H1 (cell line): Measurements from ENCODE around the gene PTPRD. TPM values are rescaled to one million over a fixed set of nuclear protein-coding genes. Genes with fewer than 3 reads are reported as not detected.

Experiments used
- CTCF ChIA-PET: fragments of 300-600 bp; sonication (Branson Sonifier 250); formaldehyde crosslinking; loops from one replicate; lab custom pipeline; 2021; ENCODE audit not compliant: partially characterized antibody; lab: Charles Lee
- POLR2A ChIA-PET: fragments of 300-600 bp; sonication (Branson Sonifier 250); formaldehyde crosslinking; loops from one replicate; lab custom pipeline; 2021; ENCODE audit warnings: inconsistent platforms; ENCODE audit not compliant: partially characterized antibody; lab: Charles Lee
- DNase-seq, 2 experiments: peaks; one replicate each; pipeline versions ENCODE4 v3.0.0 to v3.0.0-alpha.2; 2010 to 2022; ENCODE audit warnings: low spot score in 2 of 2, low read depth in 1 of 2, mixed read lengths in 1 of 2
- FAIRE-seq: peaks from 2 replicates; lab custom pipeline; 2011; peaks lifted over from hg19 to GRCh38; lab: Jason Lieb, UNC
- H2AFZ ChIP-seq: 2 replicates; pipeline ENCODE4 v1.8.1; 2012; ENCODE audit warnings: low read length, inconsistent platforms
- H2AK5ac ChIP-seq: 2 replicates; pipeline ENCODE4 v1.6.1; 2013; ENCODE audit warnings: low read depth, low read length
- H2BK120ac ChIP-seq: replicated peaks from 2 replicates; pipeline ENCODE3; 2013; ENCODE audit warnings: low read depth, low read length, inconsistent platforms
- H2BK12ac ChIP-seq: 2 replicates; pipeline ENCODE4 v1.6.1; 2013; ENCODE audit warnings: low read depth, low read length
- H2BK15ac ChIP-seq: 2 replicates; pipeline ENCODE4 v1.6.1; 2013; ENCODE audit warnings: low read length
- H2BK20ac ChIP-seq: 2 replicates; pipeline ENCODE4 v1.6.1; 2013; ENCODE audit warnings: low read length
- H2BK5ac ChIP-seq: 2 replicates; pipeline ENCODE4 v1.6.1; 2013; ENCODE audit warnings: low read depth, low read length
- H3K14ac ChIP-seq: 2 replicates; pipeline ENCODE4 v1.6.1; 2013; ENCODE audit warnings: inconsistent platforms; ENCODE audit not compliant: insufficient read length
- H3K18ac ChIP-seq: 2 replicates; pipeline ENCODE4 v1.6.1; 2013; ENCODE audit warnings: low read length; ENCODE audit errors: extremely low read depth
- H3K23ac ChIP-seq: 2 replicates; pipeline ENCODE4 v1.6.1; 2013; ENCODE audit warnings: inconsistent platforms; ENCODE audit not compliant: insufficient read length
- H3K23me2 ChIP-seq: 2 replicates; pipeline ENCODE4 v1.6.1; 2013; ENCODE audit warnings: low read depth, low read length
- H3K27ac ChIP-seq: 2 replicates; pipeline ENCODE4 v1.6.1; 2011; ENCODE audit warnings: low read depth, low read length, inconsistent platforms
- H3K27me3 ChIP-seq, 4 experiments: replicated peaks in 1 of 4; 1 replicate in 1 of 4; 2 replicates in 3 of 4; pipeline versions ENCODE4 v1.6.1 to v1.8.1; 2011 to 2013; ENCODE audit warnings: low read length in 3 of 4, mild to moderate bottlenecking in 3 of 4, inconsistent platforms in 2 of 4, mixed read lengths in 2 of 4, moderate library complexity in 1 of 4; ENCODE audit not compliant: control insufficient read depth in 3 of 4, insufficient read depth in 3 of 4; ENCODE audit errors: extremely low read depth in 1 of 4
- H3K36me3 ChIP-seq, 4 experiments: 2 replicates each; pipeline versions ENCODE4 v1.6.1 to v1.8.1; 2011 to 2013; ENCODE audit warnings: mild to moderate bottlenecking in 4 of 4, low read length in 3 of 4, moderate library complexity in 2 of 4, control low read depth in 1 of 4, inconsistent platforms in 1 of 4; ENCODE audit not compliant: insufficient read depth in 4 of 4, control insufficient read depth in 2 of 4
- H3K4ac ChIP-seq: replicated peaks from 2 replicates; pipeline ENCODE3; 2013; ENCODE audit warnings: low read length, low read depth, mixed read lengths, inconsistent platforms; ENCODE audit not compliant: insufficient read length
- H3K4me1 ChIP-seq, 4 experiments: replicated peaks in 1 of 4; 1 replicate in 1 of 4; 2 replicates in 3 of 4; pipeline versions ENCODE4 v1.6.1 to v1.8.1; 2011 to 2013; ENCODE audit warnings: low read length in 3 of 4, inconsistent platforms in 2 of 4, mixed read lengths in 1 of 4; ENCODE audit not compliant: insufficient read depth in 4 of 4, control insufficient read depth in 3 of 4
- H3K4me2 ChIP-seq, 2 experiments: 2 replicates each; pipeline versions ENCODE4 v1.6.1 to v1.8.1; 2011 to 2013; ENCODE audit warnings: low read depth in 2 of 2, low read length in 2 of 2, control low read depth in 1 of 2, inconsistent platforms in 1 of 2, mild to moderate bottlenecking in 1 of 2; ENCODE audit not compliant: insufficient read depth in 1 of 2
- H3K4me3 ChIP-seq, 4 experiments: fragments of 200-600, 300-600 bp in 1 of 4; sonication (generic), shearing (Covaris generic), sonication (Bioruptor Twin) in 1 of 4; 2 replicates each; pipeline versions ENCODE4 v1.5.1 to v1.8.1; 2011 to 2016; ENCODE audit warnings: low read length in 4 of 4, low read depth in 3 of 4, control low read depth in 2 of 4, inconsistent platforms in 2 of 4, mild to moderate bottlenecking in 2 of 4, mixed read lengths in 1 of 4, moderate library complexity in 1 of 4; ENCODE audit not compliant: insufficient read depth in 2 of 4; ENCODE audit errors: extremely low read depth in 1 of 4
- H3K56ac ChIP-seq: replicated peaks from 2 replicates; pipeline ENCODE3; 2013; ENCODE audit warnings: low read depth, mild to moderate bottlenecking, mixed read lengths, low read length, inconsistent platforms; ENCODE audit not compliant: insufficient read length
- H3K79me1 ChIP-seq: 2 replicates; pipeline ENCODE4 v1.6.1; 2013; ENCODE audit warnings: low read depth, low read length, control low read depth
- H3K79me2 ChIP-seq, 2 experiments: 2 replicates each; pipeline versions ENCODE4 v1.6.1 to v1.8.1; 2012 to 2013; ENCODE audit warnings: low read length in 2 of 2, mild to moderate bottlenecking in 2 of 2, inconsistent platforms in 1 of 2; ENCODE audit not compliant: insufficient read depth in 2 of 2, control insufficient read depth in 1 of 2
- H3K9ac ChIP-seq, 4 experiments: replicated peaks in 1 of 4; 1 replicate in 1 of 4; 2 replicates in 3 of 4; pipeline versions ENCODE4 v1.6.1 to v1.8.1; 2011 to 2013; ENCODE audit warnings: low read depth in 3 of 4, low read length in 3 of 4, control low read depth in 2 of 4, mild to moderate bottlenecking in 2 of 4, moderate library complexity in 2 of 4, inconsistent platforms in 1 of 4; ENCODE audit errors: extremely low read depth in 1 of 4
- H3K9me3 ChIP-seq, 2 experiments: 2 replicates each; pipeline versions ENCODE4 v1.6.1 to v1.8.1; 2012 to 2013; ENCODE audit warnings: mild to moderate bottlenecking in 2 of 2, moderate library complexity in 2 of 2, control low read depth in 1 of 2, inconsistent platforms in 1 of 2, low read depth in 1 of 2, low read length in 1 of 2, mixed read lengths in 1 of 2; ENCODE audit not compliant: insufficient read depth in 2 of 2
- H4K20me1 ChIP-seq, 2 experiments: replicated peaks in 1 of 2; 2 replicates each; pipeline versions ENCODE3 to v1.8.1; 2011 to 2013; ENCODE audit warnings: inconsistent platforms in 2 of 2, low read length in 2 of 2, mild to moderate bottlenecking in 1 of 2; ENCODE audit not compliant: insufficient read depth in 2 of 2, control insufficient read depth in 1 of 2
- H4K5ac ChIP-seq: 2 replicates; pipeline ENCODE4 v1.6.1; 2013; ENCODE audit warnings: low read length, low read depth, mixed read lengths, inconsistent platforms; ENCODE audit not compliant: insufficient read length
- H4K8ac ChIP-seq: 2 replicates; pipeline ENCODE4 v1.8.0; 2013; ENCODE audit warnings: mild to moderate bottlenecking, moderate library complexity, low read length, inconsistent platforms; ENCODE audit not compliant: insufficient read depth; ENCODE audit errors: extremely low read depth
- H4K91ac ChIP-seq: replicated peaks from 2 replicates; pipeline ENCODE3; 2013; ENCODE audit warnings: low read length, mixed read lengths, inconsistent platforms; ENCODE audit not compliant: insufficient read length
- EZH2 ChIP-seq: fragments of 200-600 bp; sonication (generic); IDR thresholded peaks from 2 replicates; pipeline ENCODE4 v1.7.1; 2012; ENCODE audit warnings: low read depth, mild to moderate bottlenecking, moderate library complexity, low read length, inconsistent platforms; ENCODE audit not compliant: severe bottlenecking
- GTF2F1 ChIP-seq: IDR thresholded peaks from 2 replicates; pipeline ENCODE4 v1.6.1; 2012; ENCODE audit warnings: low read depth, low read length, improper control_type of control experiment, borderline replicate concordance
- HDAC6 ChIP-seq: IDR thresholded peaks from one replicate; pipeline ENCODE4 v1.7.1; 2012; ENCODE audit warnings: low read depth, mild to moderate bottlenecking, inconsistent platforms, low read length, moderate library complexity
- JUN ChIP-seq: IDR thresholded peaks from 2 replicates; pipeline ENCODE4 v1.6.1; 2011; ENCODE audit warnings: low read depth, mild to moderate bottlenecking, improper control_type of control experiment, low read length
- KDM1A ChIP-seq: fragments of 200-600, 300-600 bp; sonication (generic); IDR thresholded peaks from 2 replicates; pipeline ENCODE4 v1.7.1; 2016; ENCODE audit warnings: mild to moderate bottlenecking, low read length, borderline replicate concordance
- POU5F1 ChIP-seq: IDR thresholded peaks from 2 replicates; pipeline ENCODE4 v1.6.1; 2011; ENCODE audit warnings: low read depth, mild to moderate bottlenecking, low read length, moderate library complexity
- RBBP5 ChIP-seq: IDR thresholded peaks from 2 replicates; pipeline ENCODE4 v1.7.1; 2012; ENCODE audit warnings: low read depth, mild to moderate bottlenecking, inconsistent platforms, low read length, moderate library complexity, borderline replicate concordance
- SIRT6 ChIP-seq: IDR thresholded peaks from one replicate; pipeline ENCODE4 v1.7.1; 2012; ENCODE audit warnings: low read length, inconsistent platforms
- SIX5 ChIP-seq: IDR thresholded peaks from 2 replicates; pipeline ENCODE4 v1.6.1; 2011; ENCODE audit warnings: mild to moderate bottlenecking, low read depth, low read length
- SP2 ChIP-seq: IDR thresholded peaks from 2 replicates; pipeline ENCODE4 v1.6.1; 2012; ENCODE audit warnings: mild to moderate bottlenecking, low read length, inconsistent platforms
- TAF1 ChIP-seq: IDR thresholded peaks from 2 replicates; pipeline ENCODE4 v1.6.1; 2011; ENCODE audit warnings: mild to moderate bottlenecking, low read depth, low read length
- TEAD4 ChIP-seq: IDR thresholded peaks from 2 replicates; pipeline ENCODE4 v1.6.1; 2012; ENCODE audit warnings: low read depth, low read length, inconsistent platforms, mixed read lengths
- polyA plus RNA-seq, 7 experiments: library from polyadenylated mRNA; depleted of rRNA in 3 of 7; stranded (reverse) in 5 of 7; unstranded in 2 of 7; fragments of >200 nt in 5 of 7; fragments of 200-250 nt in 2 of 7; gene quantifications; 1 replicate in 5 of 7; 2 replicates in 1 of 7; 4 replicates in 1 of 7; pipeline versions ENCODE4 v1.2.1 to v1.2.3, GENCODE V29; 2011 to 2013; ENCODE audit warnings: missing spikeins in 2 of 7, mixed read lengths in 2 of 7
- total RNA-seq: library from RNA; stranded (reverse); fragmentation: NEBNext Ultra II Directional; extraction: Animal tissue kit (Norgen Biotek cat#: 25700); gene quantifications from 2 replicates; pipeline ENCODE4 v1.2.1, GENCODE V29; 2021

PTPRD gene
- total and polyA plus RNA-seq, 2 of the 8 experiments (the other 6 are each of a cell fraction or from before 2014, with no cell fraction given) = 17.2 to 77.0 TPM

- H3K14ac ChIP-seq = no peak overlapping the region
- no peak overlapping the region for H2AK5ac ChIP-seq
- H3K9me3 ChIP-seq = peaks cover 0 to 2% of the 10 kb centered on the region in 2 experiments; a peak in 1 of 4 replicates
- DNase-seq (no peak), FAIRE-seq (no peak)
- H4K5ac ChIP-seq = no peak overlapping the region
- H2BK120ac ChIP-seq = no peak overlapping the region
- H2AFZ ChIP-seq = no peak overlapping the region
- CTCF ChIA-PET = interaction anchor here (0.9 to 2.8 kb wide), 2 partner anchors 11 to 1035 kb away, joined by 3 to 21 read pairs; no protein-coding TSS in a partner anchor
- H3K23me2 ChIP-seq = no peaks in the 10 kb centered on the region
- no peak overlapping the region for H2BK5ac ChIP-seq
- H3K9ac ChIP-seq = no peak overlapping the region
- no peak overlapping the region for H3K23ac ChIP-seq
- no peaks in the 10 kb centered on the region for H3K79me2 ChIP-seq
- no peak overlapping the region for H3K4me2 ChIP-seq
- no peak overlapping the region for H3K4ac ChIP-seq
- no peaks in the 10 kb centered on the region for H3K27me3 ChIP-seq
- H2BK15ac ChIP-seq = no peak overlapping the region
- H4K8ac ChIP-seq = no peak overlapping the region
- no peak overlapping the region for H3K18ac ChIP-seq
- H3K56ac ChIP-seq = no peak overlapping the region
- H4K20me1 ChIP-seq = no peaks in the 10 kb centered on the region
- no peaks in the 10 kb centered on the region for H3K79me1 ChIP-seq
- no peak for TF ChIP-seq TEAD4
- no peak for TF ChIP-seq KDM1A
- no peak for TF ChIP-seq SIX5
- TF ChIP-seq HDAC6 = no peak
- TF ChIP-seq GTF2F1 = no peak
- no peak for TF ChIP-seq JUN
- no peak for TF ChIP-seq RBBP5
- no peak for TF ChIP-seq EZH2
- TF ChIP-seq SP2 = no peak
- TF ChIP-seq POU5F1 = no peak
- TF ChIP-seq TAF1 = no peak
- TF ChIP-seq SIRT6 = no peak
- TF ChIP-seq, all 59 proteins: peak for 0
- H3K27ac ChIP-seq = no peak overlapping the region
- H2BK12ac ChIP-seq = no peak overlapping the region
- no peaks in the 10 kb centered on the region for H3K4me1 ChIP-seq
- H2BK20ac ChIP-seq = no peak overlapping the region
- H3K36me3 ChIP-seq = no peaks in the 10 kb centered on the region
- no peak overlapping the region for H4K91ac ChIP-seq
- POLR2A ChIA-PET = no interaction called here
- no peak overlapping the region for H3K4me3 ChIP-seq
Observed at GRCh38 chr9:8907868-8908267, 1704.9 kb downstream of the PTPRD start.
